Astrocyte (in vitro differentiated cells and primary cell): ENCODE data around the gene TENT5A. TPM values are rescaled to one million over a fixed set of nuclear protein-coding genes. Genes with fewer than 3 reads are reported as not detected.

Experiments
- DNase-seq: peaks from one replicate; pipeline ENCODE4 v3.0.0-alpha.2; 2010; ENCODE audit warnings: low read depth
- FAIRE-seq: peaks from 2 replicates; lab custom pipeline; 2011; peaks lifted over from hg19 to GRCh38; lab: Jason Lieb, UNC
- H2AFZ ChIP-seq: 2 replicates; pipeline ENCODE4 v1.6.0; 2012; ENCODE audit warnings: low read depth, low read length, inconsistent platforms
- H3K27ac ChIP-seq: 2 replicates; pipeline ENCODE4 v1.5.1; 2011; ENCODE audit warnings: low read depth, low read length, inconsistent platforms
- H3K27me3 ChIP-seq: 2 replicates; pipeline ENCODE4 v1.6.0; 2011; ENCODE audit warnings: low read length, inconsistent platforms; ENCODE audit not compliant: insufficient read depth
- H3K36me3 ChIP-seq: 2 replicates; pipeline ENCODE4 v1.5.1; 2011; ENCODE audit warnings: low read length, inconsistent platforms; ENCODE audit not compliant: insufficient read depth
- H3K4me1 ChIP-seq: 2 replicates; pipeline ENCODE4 v1.5.1; 2011; ENCODE audit warnings: low read length, inconsistent platforms; ENCODE audit not compliant: insufficient read depth
- H3K4me2 ChIP-seq: 2 replicates; pipeline ENCODE4 v1.6.0; 2012; ENCODE audit warnings: low read length, inconsistent platforms
- H3K4me3 ChIP-seq: 2 replicates; pipeline ENCODE4 v1.5.1; 2011; ENCODE audit warnings: low read depth, mild to moderate bottlenecking, low read length, inconsistent platforms; ENCODE audit not compliant: insufficient read depth
- H3K79me2 ChIP-seq: 2 replicates; pipeline ENCODE4 v1.6.0; 2012; ENCODE audit warnings: mild to moderate bottlenecking, low read length, inconsistent platforms; ENCODE audit not compliant: insufficient read depth
- H3K9ac ChIP-seq: 2 replicates; pipeline ENCODE4 v1.6.0; 2012; ENCODE audit warnings: mild to moderate bottlenecking, low read length, inconsistent platforms
- H3K9me3 ChIP-seq: 2 replicates; pipeline ENCODE4 v1.5.1; 2012; ENCODE audit warnings: low read depth, mild to moderate bottlenecking, low read length, inconsistent platforms; ENCODE audit not compliant: insufficient read depth
- H4K20me1 ChIP-seq: 2 replicates; pipeline ENCODE4 v1.6.0; 2012; ENCODE audit warnings: low read length, inconsistent platforms; ENCODE audit not compliant: insufficient read depth
- H3K27ac Mint-ChIP-seq: one replicate; pipeline ENCODE4 v1.8.0; 2021; ENCODE audit warnings: mild to moderate bottlenecking, mixed read lengths; ENCODE audit not compliant: unreplicated experiment
- H3K27me3 Mint-ChIP-seq: one replicate; pipeline ENCODE4 v1.8.0; 2021; ENCODE audit warnings: low read depth, mixed read lengths; ENCODE audit not compliant: unreplicated experiment
- H3K36me3 Mint-ChIP-seq: one replicate; pipeline ENCODE4 v1.8.0; 2021; ENCODE audit warnings: low read depth, mixed read lengths; ENCODE audit not compliant: unreplicated experiment
- H3K4me1 Mint-ChIP-seq: one replicate; pipeline ENCODE4 v1.8.0; 2021; ENCODE audit warnings: low read depth, mixed read lengths; ENCODE audit not compliant: unreplicated experiment
- H3K4me3 Mint-ChIP-seq: one replicate; pipeline ENCODE4 v1.8.0; 2021; ENCODE audit warnings: mild to moderate bottlenecking, moderate library complexity, mixed read lengths; ENCODE audit not compliant: unreplicated experiment
- H3K9me3 Mint-ChIP-seq: one replicate; pipeline ENCODE4 v1.8.0; 2021; ENCODE audit warnings: mild to moderate bottlenecking, mixed read lengths; ENCODE audit not compliant: unreplicated experiment
- CTCF ChIP-seq: IDR thresholded peaks from 2 replicates; pipeline ENCODE4 v1.5.1; 2011; ENCODE audit warnings: low read depth, mild to moderate bottlenecking, inconsistent platforms, low read length, moderate library complexity; ENCODE audit not compliant: insufficient read depth
- EZH2 ChIP-seq: IDR thresholded peaks from 2 replicates; pipeline ENCODE4 v1.6.1; 2012; ENCODE audit warnings: mild to moderate bottlenecking, low read length, inconsistent platforms; ENCODE audit not compliant: insufficient read depth
- total RNA-seq: library from RNA; stranded (reverse); gene quantifications from 2 replicates; pipeline ENCODE4 v1.2.1, GENCODE V29; 2021

The TENT5A gene
- total RNA-seq, 1 donor from 2014 or later: 17.8 TPM

- Histone ChIP-seq H3K9ac (peak overlapping the region; percentile 8), H2AFZ (no peak overlapping the region), H3K4me1 (peaks cover 13% of the 10 kb centered on the region), H3K4me3 (peak overlapping the region; percentile 26), H4K20me1 (peaks cover 37% of the 10 kb centered on the region), H3K36me3 (peaks cover 4% of the 10 kb centered on the region), H3K4me2 (peak overlapping the region; percentile 98), H3K9me3 (no peaks in the 10 kb centered on the region), H3K79me2 (peaks cover 44% of the 10 kb centered on the region), H3K27me3 (no peaks in the 10 kb centered on the region), H3K27ac (no peak overlapping the region)
- no peak for DNase-seq
- Mint-ChIP-seq H3K27ac (no peak overlapping the region), H3K27me3 (no peaks in the 10 kb centered on the region), H3K4me3 (peak overlapping the region; percentile 97), H3K9me3 (no peaks in the 10 kb centered on the region), H3K4me1 (peaks cover 12% of the 10 kb centered on the region), H3K36me3 (peaks cover 25% of the 10 kb centered on the region)
- no peak for TF ChIP-seq CTCF
- no peak for TF ChIP-seq EZH2
- FAIRE-seq: no peak
These were observed 3.5 kb downstream of the TENT5A start for GRCh38 chr6:81748994-81749393.

GRCh38 chr6:81747327-81747726 is 5.2 kb downstream of the TENT5A start:
- H3K27me3 Mint-ChIP-seq: no peaks in the 10 kb centered on the region
- H3K4me1 Mint-ChIP-seq: peaks cover 20% of the 10 kb centered on the region
- Histone ChIP-seq H2AFZ (no peak overlapping the region), H3K9me3 (no peaks in the 10 kb centered on the region), H3K36me3 (peaks cover 4% of the 10 kb centered on the region), H3K27ac (no peak overlapping the region), H3K4me3 (no peak overlapping the region), H3K4me2 (no peak overlapping the region), H4K20me1 (peaks cover 37% of the 10 kb centered on the region), H3K27me3 (no peaks in the 10 kb centered on the region), H3K4me1 (peaks cover 9% of the 10 kb centered on the region), H3K79me2 (peaks cover 44% of the 10 kb centered on the region), H3K9ac (no peak overlapping the region)
- no peak for DNase-seq
- no peak for FAIRE-seq
- peak overlapping the region; percentile 20 for H3K4me3 Mint-ChIP-seq
- TF ChIP-seq EZH2: no peak
- no peak for TF ChIP-seq CTCF
- no peaks in the 10 kb centered on the region for H3K9me3 Mint-ChIP-seq
- H3K27ac Mint-ChIP-seq: no peak overlapping the region
- H3K36me3 Mint-ChIP-seq: peaks cover 25% of the 10 kb centered on the region

- FAIRE-seq (no peak), DNase-seq (no peak)
- H3K4me3 Mint-ChIP-seq: no peak overlapping the region
- Histone ChIP-seq H3K4me1 (no peaks in the 10 kb centered on the region), H2AFZ (no peak overlapping the region), H3K4me3 (no peak overlapping the region), H3K27ac (no peak overlapping the region), H3K36me3 (peaks cover 4% of the 10 kb centered on the region), H4K20me1 (peaks cover 13% of the 10 kb centered on the region), H3K9ac (no peak overlapping the region), H3K4me2 (no peak overlapping the region), H3K79me2 (peaks cover 15% of the 10 kb centered on the region), H3K9me3 (no peaks in the 10 kb centered on the region), H3K27me3 (no peaks in the 10 kb centered on the region)
- H3K27ac Mint-ChIP-seq: no peak overlapping the region
- peaks cover 13% of the 10 kb centered on the region for H3K4me1 Mint-ChIP-seq
- no peaks in the 10 kb centered on the region for H3K9me3 Mint-ChIP-seq
- TF ChIP-seq CTCF (no peak), EZH2 (no peak)
- peaks cover 9% of the 10 kb centered on the region for H3K36me3 Mint-ChIP-seq
- no peaks in the 10 kb centered on the region for H3K27me3 Mint-ChIP-seq
These were observed 8.3 kb downstream of the TENT5A start for GRCh38 chr6:81744131-81744530.
